ENCODE results near the gene CDC45. TPM values are rescaled to one million over a fixed set of nuclear protein-coding genes. Genes with fewer than 3 reads are reported as not detected.

The CDC45 gene
- total RNA-seq, 2 experiments from 2014 or later, result 110 to 114 TPM

DNA sequence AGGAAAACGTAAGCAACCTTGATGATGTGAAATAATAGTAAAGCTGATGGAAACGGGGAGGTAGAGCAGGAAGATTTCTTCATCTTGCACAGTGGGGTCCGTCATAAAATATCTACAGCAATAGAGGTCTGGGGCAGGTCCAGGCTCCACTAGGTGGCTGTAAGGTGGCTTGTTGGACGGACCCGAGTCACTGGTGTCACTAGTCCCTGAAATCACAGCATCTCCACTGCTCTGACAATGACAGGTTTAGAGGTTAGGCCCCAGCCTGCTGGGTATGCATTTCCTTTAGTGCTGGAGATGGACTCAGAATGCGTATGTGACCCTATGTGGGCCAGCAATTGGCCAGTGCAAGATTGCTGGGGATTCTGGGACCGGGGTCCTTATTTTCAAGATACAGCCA, 69.7 kb downstream of the CDC45 start:
- Mint-ChIP-seq H3K4me3 (no peak overlapping the region), H3K9me3 (no peaks in the 10 kb centered on the region), H3K27me3 (no peaks in the 10 kb centered on the region), H3K27ac (no peak overlapping the region), H3K4me1 (no peaks in the 10 kb centered on the region), H3K36me3 (no peaks in the 10 kb centered on the region)
- no peak for DNase-seq

DNA sequence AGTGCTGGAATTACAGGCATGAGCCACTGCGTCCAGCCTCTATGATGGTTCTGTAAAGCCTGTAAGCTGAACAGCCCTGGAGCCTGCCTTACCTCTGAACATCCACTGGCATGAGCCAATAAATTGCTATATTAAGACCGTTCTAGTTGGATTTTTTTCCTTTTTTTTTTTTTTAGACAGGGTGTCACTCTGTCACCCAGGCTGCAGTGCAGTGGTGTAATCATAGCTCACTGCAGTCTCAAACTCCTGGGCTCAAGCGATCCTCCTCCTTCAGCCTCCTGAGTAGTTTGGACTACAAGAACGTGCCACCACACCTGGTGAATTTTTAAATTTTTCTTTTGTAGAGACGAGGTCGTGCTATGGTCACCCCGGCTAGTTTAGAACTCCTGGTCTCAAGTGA, 70.7 kb downstream of the CDC45 start:
- no peaks in the 10 kb centered on the region for H3K27me3 Mint-ChIP-seq
- no peaks in the 10 kb centered on the region for H3K4me1 Mint-ChIP-seq
- no peaks in the 10 kb centered on the region for H3K36me3 Mint-ChIP-seq
- H3K9me3 Mint-ChIP-seq, result no peaks in the 10 kb centered on the region
- no peak for DNase-seq
- no peak overlapping the region for H3K4me3 Mint-ChIP-seq
- H3K27ac Mint-ChIP-seq, result no peak overlapping the region

DNA sequence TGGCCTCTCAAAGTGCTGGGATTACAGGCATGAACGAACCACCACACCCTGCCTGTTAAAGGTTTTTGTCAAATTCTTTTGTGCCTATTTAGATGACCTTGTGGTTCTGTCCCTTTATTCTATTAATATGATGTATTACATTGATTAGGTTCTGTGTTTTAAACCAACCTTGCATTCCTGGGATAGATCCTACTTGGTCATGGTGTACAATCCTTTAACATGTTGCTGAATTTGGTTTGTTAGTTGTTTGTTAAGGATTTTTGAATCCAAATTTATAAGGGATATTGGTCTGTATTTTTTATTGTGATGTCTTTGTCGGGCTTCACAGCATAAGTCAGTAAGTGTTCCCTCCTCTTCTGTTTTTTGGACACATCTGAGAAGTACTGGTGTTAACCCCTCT, 73.5 kb downstream of the CDC45 start:
- H3K27ac Mint-ChIP-seq, result no peak overlapping the region
- no peak for DNase-seq
- no peaks in the 10 kb centered on the region for H3K9me3 Mint-ChIP-seq
- H3K4me1 Mint-ChIP-seq, result no peaks in the 10 kb centered on the region
- H3K4me3 Mint-ChIP-seq, result no peak overlapping the region
- H3K36me3 Mint-ChIP-seq, result no peaks in the 10 kb centered on the region
- no peaks in the 10 kb centered on the region for H3K27me3 Mint-ChIP-seq

DNA sequence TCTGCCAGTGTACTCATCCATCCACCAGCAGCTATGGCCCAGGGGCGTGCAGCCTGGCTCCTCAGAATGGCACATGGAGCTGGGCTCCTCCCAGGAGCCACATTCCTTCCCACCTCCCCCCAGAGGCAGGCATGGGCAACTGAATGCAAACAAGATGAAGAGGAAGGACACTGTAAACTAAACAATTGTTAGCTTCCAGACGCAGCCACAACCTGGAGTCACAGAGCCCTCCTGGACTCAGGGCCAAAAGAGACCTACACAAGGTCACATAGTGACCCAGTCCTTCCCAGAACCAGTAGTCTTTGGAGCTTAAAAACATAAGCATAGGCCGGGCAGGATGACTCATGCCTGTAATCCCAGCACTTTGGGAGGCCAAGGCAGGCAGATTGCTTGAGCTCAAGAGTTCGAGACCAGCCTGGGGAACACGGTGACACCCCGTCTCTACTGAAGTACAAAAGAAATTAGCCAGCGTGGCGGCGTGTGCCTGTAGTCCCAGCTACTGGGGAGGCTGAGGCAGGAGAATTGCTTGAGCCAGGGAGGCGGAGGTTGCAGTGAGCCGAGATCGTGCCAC, 75.2 kb downstream of the CDC45 start:
- no peak for DNase-seq
- Mint-ChIP-seq H3K4me1 (no peaks in the 10 kb centered on the region), H3K9me3 (no peaks in the 10 kb centered on the region), H3K36me3 (no peaks in the 10 kb centered on the region), H3K4me3 (no peak overlapping the region), H3K27ac (no peak overlapping the region), H3K27me3 (no peaks in the 10 kb centered on the region)

DNA sequence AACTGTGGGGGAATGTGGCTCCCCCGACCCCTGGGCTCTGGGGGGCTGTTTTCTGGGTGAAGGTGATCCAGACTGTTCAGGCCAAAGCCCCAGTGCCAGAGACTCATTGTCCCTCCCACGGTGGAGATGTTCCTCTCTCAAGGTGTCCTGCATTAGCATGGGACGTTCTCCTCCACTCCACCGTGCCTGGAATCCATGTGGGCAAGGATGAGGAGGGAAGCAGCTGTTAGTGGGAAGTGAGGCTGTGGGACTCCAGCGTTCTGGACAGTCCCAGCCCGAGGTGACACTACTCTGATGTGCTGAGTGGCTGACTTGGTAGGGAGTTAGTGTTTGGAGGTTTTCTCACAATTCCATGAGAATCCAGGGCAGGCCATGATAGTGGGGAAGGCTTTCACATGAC, 75.9 kb downstream of the CDC45 start:
- H3K27ac Mint-ChIP-seq, result no peak overlapping the region
- H3K36me3 Mint-ChIP-seq, result no peaks in the 10 kb centered on the region

DNA sequence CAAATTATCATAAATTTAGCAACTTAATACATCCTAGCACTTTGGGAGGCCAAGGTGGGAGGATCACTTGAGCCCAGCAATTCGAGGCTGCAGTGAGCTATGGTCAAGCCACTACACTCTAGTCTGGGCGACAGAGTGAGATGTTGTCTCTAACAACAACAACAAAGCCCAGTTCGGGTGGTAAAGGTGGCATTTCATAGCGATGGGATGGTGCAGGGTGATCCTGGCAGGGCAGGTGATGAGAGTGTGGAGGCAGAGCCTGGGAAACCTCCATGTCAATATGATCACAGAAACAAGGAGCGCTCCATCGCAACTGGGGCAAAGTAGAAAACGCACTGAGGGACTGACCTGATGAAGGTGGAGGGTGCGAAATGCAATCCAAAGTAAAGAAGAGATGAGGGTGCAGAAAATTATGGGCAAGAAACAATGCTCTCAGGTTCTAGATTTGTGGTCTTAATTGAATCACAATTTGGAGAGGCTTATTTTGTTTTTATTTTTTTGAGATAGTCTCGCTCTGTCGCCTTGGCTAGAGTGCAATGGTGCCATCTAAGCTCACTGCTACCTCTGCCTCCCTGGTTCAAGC, 77.3 kb downstream of the CDC45 start:
- Mint-ChIP-seq H3K27me3 (no peaks in the 10 kb centered on the region), H3K36me3 (no peaks in the 10 kb centered on the region), H3K27ac (no peak overlapping the region), H3K4me3 (no peak overlapping the region), H3K9me3 (no peaks in the 10 kb centered on the region), H3K4me1 (no peaks in the 10 kb centered on the region)
- DNase-seq, result no peak

More for the DNA sequence above, 75.9 kb downstream of the CDC45 start:
- no peaks in the 10 kb centered on the region for H3K9me3 Mint-ChIP-seq
- no peaks in the 10 kb centered on the region for H3K4me1 Mint-ChIP-seq
- no peak overlapping the region for H3K4me3 Mint-ChIP-seq
- no peaks in the 10 kb centered on the region for H3K27me3 Mint-ChIP-seq
- DNase-seq, result no peak

DNA sequence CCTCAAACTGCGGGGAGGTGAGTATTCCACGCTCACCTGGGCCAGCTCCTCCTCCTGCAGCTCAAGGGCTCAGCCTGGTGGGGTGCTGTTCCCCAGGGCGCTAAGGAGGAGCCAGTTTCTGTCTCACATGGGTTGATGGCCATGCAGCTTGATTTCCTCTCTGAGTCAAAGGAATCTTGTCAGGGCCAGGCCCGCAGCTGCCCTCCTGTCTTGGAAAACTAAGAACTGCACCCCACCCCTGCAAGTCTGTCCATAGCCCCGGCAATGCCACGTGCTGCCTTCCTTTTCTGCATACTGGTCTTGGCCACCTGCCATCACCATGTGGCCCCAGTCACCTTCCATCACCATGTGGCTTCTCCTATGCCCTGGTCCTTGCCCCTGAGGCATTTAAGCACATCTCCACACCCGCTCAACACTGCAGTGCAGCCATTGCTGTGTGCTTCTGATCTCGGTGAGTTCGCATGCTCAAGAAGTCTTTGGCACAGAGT, 79.6 kb downstream of the CDC45 start:
- Mint-ChIP-seq H3K27me3 (no peaks in the 10 kb centered on the region), H3K4me3 (no peak overlapping the region), H3K36me3 (no peaks in the 10 kb centered on the region), H3K9me3 (no peaks in the 10 kb centered on the region), H3K27ac (no peak overlapping the region), H3K4me1 (no peaks in the 10 kb centered on the region)
- no peak for DNase-seq

DNA sequence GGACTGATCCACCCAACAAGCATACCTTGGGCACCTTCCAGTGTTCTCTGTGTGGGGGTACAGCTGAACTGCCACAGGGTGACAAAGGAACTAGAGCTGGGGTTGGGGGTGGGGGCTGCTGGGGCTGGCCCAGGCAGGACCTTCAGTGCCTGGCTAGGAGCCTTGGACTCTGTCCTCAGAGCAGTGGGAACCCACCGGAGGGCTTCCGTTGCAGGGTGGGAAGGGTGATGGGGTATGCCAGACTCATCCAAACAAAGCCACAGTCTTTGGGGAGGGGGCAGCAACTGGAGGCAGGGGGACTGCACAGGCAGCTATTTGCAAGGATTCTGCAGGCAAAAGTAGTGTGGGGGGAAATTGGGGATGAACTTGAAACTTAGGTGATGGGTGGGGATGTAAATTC, 80.2 kb downstream of the CDC45 start:
- no peaks in the 10 kb centered on the region for H3K27me3 Mint-ChIP-seq
- H3K27ac Mint-ChIP-seq, result no peak overlapping the region

DNA sequence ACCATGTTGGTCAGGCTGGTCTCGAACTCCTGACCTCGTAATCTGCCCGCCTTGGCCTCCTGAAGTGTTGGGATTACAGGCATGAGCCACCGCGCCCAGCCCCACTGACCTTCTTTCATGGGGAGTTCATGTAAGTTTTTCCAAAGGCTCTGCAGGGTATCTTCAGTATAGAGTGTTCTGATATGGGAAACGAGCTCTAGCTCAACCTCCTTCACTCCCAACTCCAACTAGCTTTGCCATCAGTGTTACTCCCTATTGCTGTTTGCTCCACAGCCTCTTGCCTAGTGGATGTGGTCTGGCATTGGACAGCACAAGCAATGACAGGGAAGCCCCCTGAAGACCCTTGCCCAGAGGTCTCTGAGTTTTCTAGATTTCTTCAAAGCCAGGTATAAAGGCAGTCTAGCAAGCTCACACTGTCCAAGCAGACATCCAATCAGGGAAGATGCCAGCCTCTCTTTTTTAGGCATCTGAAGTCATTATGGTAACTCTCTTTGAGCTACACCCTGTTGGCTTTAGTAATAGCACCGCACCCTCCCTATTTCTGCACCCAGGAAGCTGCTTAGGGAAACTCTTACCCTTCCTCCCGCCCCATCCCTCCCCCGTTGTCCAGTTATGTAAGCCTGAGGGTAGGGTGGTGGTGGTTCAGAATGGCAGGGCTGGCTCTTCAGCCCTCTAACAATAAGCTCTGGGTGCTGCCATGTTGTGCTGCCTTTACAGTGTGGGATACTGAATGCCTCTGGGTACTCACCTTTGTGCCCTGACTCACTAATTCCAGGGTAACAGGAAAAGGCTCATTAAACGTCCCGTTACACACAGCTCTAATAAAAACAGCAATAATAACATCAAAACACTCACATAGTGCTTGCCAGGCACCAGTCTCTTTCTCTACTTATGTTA, 85.9 kb downstream of the CDC45 start:
- Mint-ChIP-seq H3K4me3 (no peak overlapping the region), H3K27ac (no peak overlapping the region), H3K4me1 (no peaks in the 10 kb centered on the region), H3K36me3 (no peaks in the 10 kb centered on the region), H3K9me3 (no peaks in the 10 kb centered on the region), H3K27me3 (no peaks in the 10 kb centered on the region)
- no peak for DNase-seq

More for the DNA sequence above, 80.2 kb downstream of the CDC45 start:
- no peaks in the 10 kb centered on the region for H3K4me1 Mint-ChIP-seq
- H3K9me3 Mint-ChIP-seq, result no peaks in the 10 kb centered on the region
- H3K36me3 Mint-ChIP-seq, result no peaks in the 10 kb centered on the region
- no peak overlapping the region for H3K4me3 Mint-ChIP-seq
- no peak for DNase-seq

DNA sequence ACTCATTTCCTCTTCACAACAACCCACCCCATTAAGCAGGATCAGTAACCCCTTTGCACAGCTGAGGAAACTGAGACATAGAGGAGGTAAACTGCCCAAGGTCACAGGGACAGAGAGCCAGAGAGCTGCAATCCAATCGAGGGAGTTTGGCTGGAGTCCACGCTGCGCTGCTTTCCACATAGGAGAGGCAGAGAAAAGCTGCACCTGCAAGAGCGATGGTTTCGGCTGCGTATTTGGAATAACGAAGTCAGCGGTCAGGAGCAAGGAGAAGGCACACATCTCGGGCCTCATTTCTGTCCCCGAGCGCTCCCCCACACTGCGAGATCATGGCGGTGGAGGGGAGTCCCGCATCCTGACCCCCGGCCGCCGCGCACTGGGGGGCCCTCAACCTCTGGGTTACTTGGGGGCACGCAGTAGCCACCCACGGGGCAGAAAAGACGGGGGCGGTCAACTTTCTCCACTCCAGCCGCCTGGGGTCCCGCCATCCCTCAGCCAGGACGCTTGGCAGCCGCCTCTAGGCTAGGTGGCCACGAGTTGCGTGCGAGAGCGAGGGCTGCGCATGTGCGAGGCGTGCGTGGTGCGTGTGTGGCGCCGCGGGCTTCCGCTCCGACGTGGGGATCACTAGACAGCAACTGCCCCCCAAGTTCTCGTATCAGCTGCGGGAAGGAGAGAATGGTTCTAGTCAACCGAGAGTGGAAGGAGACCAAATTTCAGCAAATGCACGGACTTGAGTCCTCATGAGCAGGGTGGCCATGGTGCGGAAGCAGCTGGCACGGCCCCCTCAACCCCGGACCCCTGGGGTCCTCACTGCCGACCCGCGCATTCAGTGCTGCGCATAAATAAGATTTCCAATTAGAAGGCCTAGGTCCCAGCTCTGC, 86.8 kb downstream of the CDC45 start:
- no peak for DNase-seq
- no peaks in the 10 kb centered on the region for H3K36me3 Mint-ChIP-seq
- peaks cover 3% of the 10 kb centered on the region for H3K4me1 Mint-ChIP-seq
- no peak overlapping the region for H3K27ac Mint-ChIP-seq
- H3K9me3 Mint-ChIP-seq, result no peaks in the 10 kb centered on the region
- H3K4me3 Mint-ChIP-seq, result no peak overlapping the region
- H3K27me3 Mint-ChIP-seq, result no peaks in the 10 kb centered on the region

DNA sequence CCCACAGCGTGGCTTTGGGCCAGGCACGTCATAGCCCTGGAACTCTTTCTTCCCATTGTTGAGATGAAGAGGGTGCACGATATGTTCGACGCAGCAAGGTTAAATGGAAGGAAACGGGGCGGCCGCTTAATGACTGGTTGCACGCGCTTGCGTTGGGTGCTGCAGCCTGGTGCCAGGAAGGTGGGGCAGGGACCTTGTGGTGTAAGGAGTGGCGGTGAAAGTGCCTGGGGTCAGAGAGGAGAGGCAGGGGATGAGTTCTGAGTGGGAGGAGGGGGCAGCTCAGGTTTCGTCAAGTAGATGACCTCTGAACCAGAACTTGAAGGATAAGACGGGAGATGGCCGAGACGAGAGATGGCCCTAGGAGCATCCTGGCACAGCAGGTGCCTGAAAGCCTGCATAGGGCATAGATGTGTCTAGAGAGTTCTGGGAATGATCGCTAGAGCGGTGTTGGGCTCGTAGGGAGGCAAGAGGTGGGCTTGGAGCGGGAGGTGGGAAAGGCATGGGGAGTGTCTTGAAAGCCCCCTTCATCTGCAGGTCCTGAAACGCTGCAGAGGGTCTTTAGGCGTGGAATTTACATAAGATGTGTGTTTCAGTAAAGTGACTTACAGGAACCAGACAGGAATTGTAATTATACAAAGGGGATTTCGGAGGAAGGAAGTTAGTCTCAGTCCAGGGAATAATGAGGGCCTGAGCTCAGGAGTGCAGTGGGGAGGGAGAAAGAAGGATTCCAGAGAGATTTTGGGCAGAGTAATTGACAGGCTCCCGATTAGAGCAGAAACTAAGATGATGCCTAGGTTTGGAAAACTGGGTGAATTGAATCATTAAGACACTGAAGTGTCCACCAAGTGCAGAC, 87.7 kb downstream of the CDC45 start:
- Mint-ChIP-seq H3K36me3 (no peaks in the 10 kb centered on the region), H3K4me3 (no peak overlapping the region), H3K27ac (no peak overlapping the region), H3K9me3 (no peaks in the 10 kb centered on the region), H3K4me1 (peaks cover 4% of the 10 kb centered on the region), H3K27me3 (no peaks in the 10 kb centered on the region)
- DNase-seq, result no peak

DNA sequence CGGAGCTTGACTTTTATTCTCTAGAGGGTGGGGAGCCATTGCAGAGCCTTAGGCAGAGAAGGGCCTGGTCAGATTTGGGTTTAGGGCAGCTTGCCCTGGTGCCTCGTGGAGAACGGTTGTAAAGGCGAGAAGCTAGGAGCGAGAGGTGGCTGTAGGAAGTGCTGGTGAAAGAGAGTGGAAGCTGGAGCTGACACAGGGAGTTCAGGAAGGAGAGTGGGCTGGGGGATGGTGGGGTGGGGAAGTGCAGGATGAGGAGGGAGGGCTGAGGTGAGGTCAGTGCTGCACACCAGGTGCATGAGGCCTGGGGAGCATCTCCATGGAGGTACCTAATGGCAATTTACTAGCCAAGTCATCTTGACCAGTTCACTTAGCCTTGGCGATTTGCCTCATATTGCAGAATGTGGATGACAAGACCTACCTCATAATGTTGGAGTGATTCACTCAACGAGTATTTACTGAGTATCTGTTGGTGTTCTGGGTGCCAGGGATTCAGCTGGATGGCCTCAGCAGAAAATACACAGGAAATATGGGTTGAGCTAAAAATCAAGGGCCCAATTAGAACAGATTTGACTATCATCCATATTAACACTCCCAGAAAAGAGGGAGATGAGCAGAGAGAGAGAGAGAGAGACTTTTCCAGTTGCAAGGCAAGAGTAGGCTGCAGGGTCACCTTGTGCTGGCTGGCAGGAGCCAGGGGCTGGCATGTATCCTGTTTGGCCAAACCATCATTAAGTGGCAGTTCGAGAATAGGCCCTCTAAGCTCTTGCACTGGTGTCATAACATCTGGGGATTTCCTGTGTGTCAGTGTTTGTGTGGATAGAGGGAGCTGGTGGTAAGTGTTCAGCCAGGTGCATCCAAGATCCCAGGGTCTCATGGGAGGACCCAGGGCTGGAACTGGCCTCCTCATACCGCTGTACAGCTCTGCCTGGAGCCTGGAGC, 88.9 kb downstream of the CDC45 start:
- Mint-ChIP-seq H3K4me1 (peaks cover 4% of the 10 kb centered on the region), H3K27ac (no peak overlapping the region), H3K9me3 (no peaks in the 10 kb centered on the region), H3K36me3 (no peaks in the 10 kb centered on the region), H3K27me3 (no peaks in the 10 kb centered on the region), H3K4me3 (no peak overlapping the region)
- DNase-seq, result no peak

DNA sequence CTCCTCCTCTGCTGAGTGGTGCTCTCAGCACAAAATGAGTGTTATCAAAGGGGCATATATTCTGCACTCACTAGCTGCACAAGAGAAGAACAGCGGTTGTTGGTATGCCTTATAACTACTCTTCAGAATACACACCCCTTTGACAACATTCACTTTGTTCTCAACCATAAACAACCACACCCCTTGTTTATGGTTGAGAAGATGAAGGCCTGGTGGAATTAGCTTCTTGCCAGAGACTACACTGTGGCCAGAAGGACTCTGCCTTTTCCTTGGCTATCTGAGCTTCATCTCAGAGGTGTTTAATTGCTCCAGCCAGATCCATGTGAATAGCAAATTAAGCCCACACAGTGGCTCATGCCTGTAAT, 89.5 kb downstream of the CDC45 start:
- Mint-ChIP-seq H3K27ac (no peak overlapping the region), H3K4me3 (no peak overlapping the region), H3K27me3 (no peaks in the 10 kb centered on the region), H3K9me3 (no peaks in the 10 kb centered on the region), H3K36me3 (no peaks in the 10 kb centered on the region), H3K4me1 (peaks cover 4% of the 10 kb centered on the region)
- DNase-seq, result no peak

All from activated naive CD8-positive, alpha-beta T cell treated with anti-CD3 and anti-CD28 coated beads for 36 hours (primary cell).